DND-41 (cell line): ENCODE results near the gene MFSD6.

Source experiments
- EZH2 ChIP-seq: IDR thresholded peaks from 3 replicates; pipeline ENCODE4 v1.6.1; 2012; ENCODE audit warnings: borderline replicate concordance, low read depth, mild to moderate bottlenecking, moderate library complexity, low read length, inconsistent platforms; ENCODE audit not compliant: severe bottlenecking
- TF ChIP-seq, protein P1 (sequence below): IDR thresholded peaks from 2 replicates; pipeline ENCODE4 v1.5.1; 2012; ENCODE audit warnings: borderline replicate concordance, low read length, moderate library complexity, mild to moderate bottlenecking; ENCODE audit not compliant: poor library complexity, severe bottlenecking; ENCODE audit errors: extremely low read depth

DNA sequence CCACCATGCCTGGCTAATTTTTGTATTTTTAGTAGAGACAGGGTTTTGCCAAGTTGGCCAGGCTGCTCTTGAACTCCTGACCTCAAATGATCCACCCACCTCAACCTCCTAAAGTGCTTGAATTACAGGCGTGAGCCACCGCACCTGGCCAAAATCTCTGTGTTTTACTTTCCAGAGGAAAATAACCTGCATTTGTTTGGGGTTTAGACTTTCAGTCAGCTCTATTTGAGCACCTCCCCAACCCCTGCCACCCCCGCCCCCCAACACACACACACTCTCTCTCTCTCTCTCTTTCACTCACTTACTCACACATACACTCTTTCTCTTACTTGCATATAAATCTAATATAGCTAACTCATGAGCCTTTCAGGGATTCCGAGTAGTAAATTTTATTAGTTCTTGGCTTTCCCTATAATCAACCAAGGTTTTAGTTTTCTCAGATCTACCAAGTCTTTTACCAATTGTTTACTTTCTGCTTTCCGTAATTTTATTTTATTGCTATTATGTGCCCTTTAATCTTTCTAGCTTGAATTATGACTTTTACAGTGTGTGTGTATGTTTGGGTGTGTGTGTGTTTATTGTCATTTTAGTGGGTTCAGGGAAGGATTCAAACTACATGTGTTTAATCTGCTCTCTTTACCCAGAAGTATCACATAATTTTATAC lies 24.5 kb downstream of the MFSD6 start:
- TF ChIP-seq, protein P1, sequence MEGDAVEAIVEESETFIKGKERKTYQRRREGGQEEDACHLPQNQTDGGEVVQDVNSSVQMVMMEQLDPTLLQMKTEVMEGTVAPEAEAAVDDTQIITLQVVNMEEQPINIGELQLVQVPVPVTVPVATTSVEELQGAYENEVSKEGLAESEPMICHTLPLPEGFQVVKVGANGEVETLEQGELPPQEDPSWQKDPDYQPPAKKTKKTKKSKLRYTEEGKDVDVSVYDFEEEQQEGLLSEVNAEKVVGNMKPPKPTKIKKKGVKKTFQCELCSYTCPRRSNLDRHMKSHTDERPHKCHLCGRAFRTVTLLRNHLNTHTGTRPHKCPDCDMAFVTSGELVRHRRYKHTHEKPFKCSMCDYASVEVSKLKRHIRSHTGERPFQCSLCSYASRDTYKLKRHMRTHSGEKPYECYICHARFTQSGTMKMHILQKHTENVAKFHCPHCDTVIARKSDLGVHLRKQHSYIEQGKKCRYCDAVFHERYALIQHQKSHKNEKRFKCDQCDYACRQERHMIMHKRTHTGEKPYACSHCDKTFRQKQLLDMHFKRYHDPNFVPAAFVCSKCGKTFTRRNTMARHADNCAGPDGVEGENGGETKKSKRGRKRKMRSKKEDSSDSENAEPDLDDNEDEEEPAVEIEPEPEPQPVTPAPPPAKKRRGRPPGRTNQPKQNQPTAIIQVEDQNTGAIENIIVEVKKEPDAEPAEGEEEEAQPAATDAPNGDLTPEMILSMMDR: no peak
- TF ChIP-seq EZH2: no peak
